ENCODE results near the gene MMADHC. TPM values are rescaled to one million over a fixed set of nuclear protein-coding genes. Genes with fewer than 3 reads are reported as not detected.

The MMADHC gene
- total RNA-seq, 1 donor from 2014 or later = 80.0 TPM

GRCh38 chr2:149526689-149527088, 60.9 kb downstream of the MMADHC start:
- no peak for TF ChIP-seq CTCF (IDR thresholded peaks at IDR 0.05; ENCODE audit: unreplicated experiment)
- Mint-ChIP-seq H3K36me3 (ENCODE audit: insufficient read depth) (no peaks in the 10 kb centered on the region), H3K4me1 (ENCODE audit: low read depth) (peaks cover 30% of the 10 kb centered on the region), H3K9me3 (ENCODE audit: low read depth) (peaks cover 10% of the 10 kb centered on the region), H3K27me3 (peaks cover 2% of the 10 kb centered on the region), H3K4me3 (ENCODE audit: low read depth) (no peak overlapping the region), H3K27ac (peak overlapping the region; percentile 12)
- DNase-seq (ENCODE audit: low spot score, unreplicated experiment) = no peak

GRCh38 chr2:149525323-149525722, 62.3 kb downstream of the MMADHC start:
- peaks cover 10% of the 10 kb centered on the region for H3K9me3 Mint-ChIP-seq (ENCODE audit: low read depth)
- H3K4me3 Mint-ChIP-seq (ENCODE audit: low read depth) = no peak overlapping the region

More at GRCh38 chr2:149525323-149525722, 62.3 kb downstream of the MMADHC start:
- H3K27me3 Mint-ChIP-seq = no peaks in the 10 kb centered on the region
- peaks cover 27% of the 10 kb centered on the region for H3K4me1 Mint-ChIP-seq (ENCODE audit: low read depth)
- no peaks in the 10 kb centered on the region for H3K36me3 Mint-ChIP-seq (ENCODE audit: insufficient read depth)
- no peak for TF ChIP-seq CTCF (IDR thresholded peaks at IDR 0.05; ENCODE audit: unreplicated experiment)
- H3K27ac Mint-ChIP-seq = no peak overlapping the region
- no peak for DNase-seq (ENCODE audit: low spot score, unreplicated experiment)

Data from progenitor cell of endocrine pancreas (in vitro differentiated cells).